Fibroblast of pulmonary artery (primary cell): ENCODE measurements around the gene KIAA2012.

Experiments
- DNase-seq: peaks from one replicate; pipeline ENCODE4 v3.0.0-alpha.2; 2010; ENCODE audit warnings: low read depth
- H3K4me3 ChIP-seq: replicated peaks from 2 replicates; pipeline ENCODE4 v1.5.1; 2011; ENCODE audit warnings: low read depth, mild to moderate bottlenecking, control low read depth, low read length, moderate library complexity
- TF ChIP-seq, protein P1 (sequence below): IDR thresholded peaks from 2 replicates; pipeline ENCODE4 v1.5.1; 2011; ENCODE audit warnings: mild to moderate bottlenecking, control low read depth, low read length, inconsistent platforms; ENCODE audit errors: missing control alignments

The KIAA2012 gene

DNA sequence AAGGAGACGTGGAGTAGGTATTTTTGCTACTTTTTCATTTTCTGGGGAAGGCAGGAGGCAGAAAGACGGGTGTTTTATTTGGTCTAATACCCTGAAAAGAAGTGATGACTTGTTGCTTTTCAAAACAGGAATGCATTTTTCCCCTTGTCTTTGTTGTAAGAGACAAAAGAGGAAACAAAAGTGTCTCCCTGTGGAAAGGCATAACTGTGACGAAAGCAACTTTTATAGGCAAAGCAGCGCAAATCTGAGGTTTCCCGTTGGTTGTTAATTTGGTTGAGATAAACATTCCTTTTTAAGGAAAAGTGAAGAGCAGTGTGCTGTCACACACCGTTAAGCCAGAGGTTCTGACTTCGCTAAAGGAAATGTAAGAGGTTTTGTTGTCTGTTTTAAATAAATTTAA is 36.0 kb upstream of the KIAA2012 start:
- no peak for DNase-seq
- no peak overlapping the region for H3K4me3 ChIP-seq
- TF ChIP-seq, protein P1, sequence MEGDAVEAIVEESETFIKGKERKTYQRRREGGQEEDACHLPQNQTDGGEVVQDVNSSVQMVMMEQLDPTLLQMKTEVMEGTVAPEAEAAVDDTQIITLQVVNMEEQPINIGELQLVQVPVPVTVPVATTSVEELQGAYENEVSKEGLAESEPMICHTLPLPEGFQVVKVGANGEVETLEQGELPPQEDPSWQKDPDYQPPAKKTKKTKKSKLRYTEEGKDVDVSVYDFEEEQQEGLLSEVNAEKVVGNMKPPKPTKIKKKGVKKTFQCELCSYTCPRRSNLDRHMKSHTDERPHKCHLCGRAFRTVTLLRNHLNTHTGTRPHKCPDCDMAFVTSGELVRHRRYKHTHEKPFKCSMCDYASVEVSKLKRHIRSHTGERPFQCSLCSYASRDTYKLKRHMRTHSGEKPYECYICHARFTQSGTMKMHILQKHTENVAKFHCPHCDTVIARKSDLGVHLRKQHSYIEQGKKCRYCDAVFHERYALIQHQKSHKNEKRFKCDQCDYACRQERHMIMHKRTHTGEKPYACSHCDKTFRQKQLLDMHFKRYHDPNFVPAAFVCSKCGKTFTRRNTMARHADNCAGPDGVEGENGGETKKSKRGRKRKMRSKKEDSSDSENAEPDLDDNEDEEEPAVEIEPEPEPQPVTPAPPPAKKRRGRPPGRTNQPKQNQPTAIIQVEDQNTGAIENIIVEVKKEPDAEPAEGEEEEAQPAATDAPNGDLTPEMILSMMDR: no peak

DNA sequence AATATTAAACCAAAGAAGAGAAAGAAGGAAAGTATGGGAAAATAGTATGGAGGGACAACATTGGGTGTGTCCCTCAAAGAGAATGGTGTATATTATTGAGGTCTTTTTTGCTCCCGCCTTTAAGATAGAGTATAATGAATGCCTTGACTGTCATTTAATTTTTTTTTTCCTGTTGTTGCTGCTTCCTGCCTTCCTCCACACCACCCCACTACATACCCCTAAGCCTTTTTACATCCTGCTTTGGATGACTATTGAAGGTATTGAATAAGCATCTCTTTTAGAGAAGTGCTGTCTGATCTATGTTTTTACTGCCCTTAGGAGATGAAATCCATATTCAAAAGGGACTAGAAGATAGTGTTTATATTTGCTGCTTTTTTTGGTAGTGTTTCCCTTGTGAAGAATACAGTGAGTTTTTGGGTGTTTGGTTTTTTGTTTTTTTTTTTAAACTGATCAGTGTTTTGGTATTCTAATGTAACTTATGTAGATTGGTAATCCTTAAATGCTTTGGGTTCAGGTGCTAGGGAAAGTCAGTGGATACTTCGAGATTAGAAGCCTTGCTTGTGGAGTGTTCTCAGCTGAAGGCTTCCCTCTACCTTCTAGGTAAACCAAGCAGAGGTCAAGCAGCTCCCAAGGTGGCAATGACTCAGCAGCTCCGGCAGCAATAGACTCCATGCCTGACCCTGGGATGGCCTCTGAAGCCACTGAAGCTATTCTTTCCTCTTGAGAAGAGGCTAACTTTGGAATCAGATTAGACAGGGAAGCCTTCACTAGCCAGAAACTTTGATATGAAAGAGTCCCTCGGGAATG is 34.4 kb upstream of the KIAA2012 start:
- DNase-seq: no peak
- TF ChIP-seq, protein P1: no peak
- no peak overlapping the region for H3K4me3 ChIP-seq

DNA sequence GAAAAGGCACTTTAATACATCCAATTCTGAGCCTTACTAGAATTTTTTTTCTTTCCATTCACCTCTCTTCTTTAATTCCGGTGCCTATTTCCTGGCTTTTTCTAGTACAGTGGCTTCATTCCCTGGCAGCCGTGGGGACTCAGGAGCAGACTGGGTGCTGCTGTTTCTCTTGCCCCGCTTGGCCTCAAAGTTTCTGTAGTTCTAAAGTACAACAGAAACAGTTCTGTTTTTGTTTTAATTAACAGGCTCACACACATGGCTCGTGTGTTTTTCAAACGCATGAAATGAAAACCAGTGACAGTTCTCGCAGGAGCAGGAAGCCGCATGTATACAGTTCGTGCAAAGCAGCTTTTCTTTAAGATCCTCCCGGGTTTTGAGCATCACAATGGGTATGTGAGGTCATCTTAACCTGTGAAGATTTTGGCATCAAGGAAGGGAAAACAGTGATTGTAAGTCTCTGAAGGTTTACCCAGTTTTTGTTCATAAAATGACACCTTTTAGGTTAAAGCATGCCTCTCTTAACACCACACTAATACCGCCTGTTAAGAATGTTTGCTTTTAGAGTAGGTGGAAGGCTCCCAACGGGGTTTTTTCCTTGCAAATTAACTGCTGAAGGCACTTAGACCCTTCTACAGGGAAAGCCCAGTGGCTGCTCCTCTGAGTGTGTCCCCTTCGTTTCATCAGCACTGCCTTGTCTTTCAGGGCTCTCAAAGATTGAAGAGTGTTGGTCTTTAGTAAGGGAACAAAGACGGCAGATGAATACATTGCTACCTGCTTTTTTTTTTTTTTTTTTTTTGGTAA is 33.6 kb upstream of the KIAA2012 start:
- TF ChIP-seq, protein P1: no peak
- no peak for DNase-seq
- no peak overlapping the region for H3K4me3 ChIP-seq

DNA sequence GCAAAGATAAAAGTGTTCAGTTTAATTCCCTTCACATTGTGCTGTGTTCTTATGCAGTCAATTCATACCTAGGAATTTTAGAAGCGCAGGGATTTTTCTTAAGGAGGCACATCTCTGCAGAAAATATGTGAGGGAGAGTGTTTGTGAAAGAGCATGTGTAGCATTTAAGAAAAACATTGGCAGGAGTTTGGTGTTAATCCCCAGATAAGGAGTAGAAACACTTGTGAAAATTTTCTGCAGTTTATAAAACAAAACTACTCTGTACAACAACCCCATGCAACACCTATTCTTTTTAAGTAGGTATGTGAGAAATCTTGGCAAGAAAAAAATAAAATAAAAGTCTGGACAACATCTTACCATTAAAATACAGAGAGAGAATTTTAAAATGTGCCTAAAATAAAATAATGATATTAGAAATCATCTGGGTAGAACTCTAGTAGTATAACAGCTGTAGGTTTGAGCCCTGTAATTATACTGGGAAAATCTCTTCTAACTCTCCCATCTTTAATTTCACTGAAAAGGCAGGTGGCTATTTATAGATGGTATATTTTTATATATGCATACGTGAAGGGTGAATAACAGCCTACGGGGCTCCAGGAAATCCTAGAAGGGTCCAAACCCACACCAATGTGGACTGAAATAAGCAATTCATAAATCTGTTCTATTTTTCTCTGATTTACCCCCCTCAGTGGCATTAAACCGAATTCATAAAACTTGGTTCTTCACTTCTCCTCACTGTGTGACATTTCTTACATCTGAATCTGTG is 32.8 kb upstream of the KIAA2012 start:
- no peak overlapping the region for H3K4me3 ChIP-seq
- TF ChIP-seq, protein P1: no peak
- DNase-seq: no peak

DNA sequence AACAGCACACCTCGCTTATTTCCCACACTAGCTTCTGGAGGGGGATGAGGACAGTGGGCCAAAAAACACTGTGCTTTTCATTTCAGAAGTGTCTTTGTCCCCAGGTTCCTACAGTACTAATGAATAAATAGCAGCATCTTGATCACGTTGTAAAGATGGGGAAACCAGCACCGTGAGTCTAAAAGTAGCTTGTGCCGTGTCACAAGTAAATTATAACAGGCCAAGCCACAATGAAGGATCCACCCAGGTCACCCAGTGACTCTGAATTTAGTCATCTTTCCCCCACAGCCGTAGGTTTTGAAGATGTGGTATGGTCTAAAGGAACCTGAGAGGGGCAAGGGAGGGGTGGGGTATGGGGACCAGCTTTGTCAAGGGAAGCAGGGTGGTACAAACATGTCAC is 30.6 kb upstream of the KIAA2012 start:
- no peak for DNase-seq
- TF ChIP-seq, protein P1: no peak
- H3K4me3 ChIP-seq: no peak overlapping the region

DNA sequence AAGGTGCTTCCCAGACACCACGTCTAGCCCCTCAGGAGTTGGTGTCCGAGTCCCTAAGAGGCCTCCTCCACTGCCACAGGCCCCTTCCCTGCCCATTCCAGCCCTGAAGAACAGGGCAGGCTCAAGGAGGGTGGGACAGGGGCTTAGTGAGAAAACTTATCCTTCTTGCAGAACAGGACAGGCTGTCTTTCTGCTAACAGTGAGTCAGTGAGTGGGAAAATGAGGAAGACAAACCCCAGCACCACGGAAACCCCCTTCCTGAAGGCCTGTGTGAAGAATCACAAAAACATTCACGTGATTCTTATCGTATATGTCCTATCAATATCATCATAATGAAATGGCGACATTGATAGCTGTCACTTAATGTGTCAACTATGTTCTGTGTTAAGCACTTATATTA is 29.6 kb upstream of the KIAA2012 start:
- no peak for DNase-seq
- TF ChIP-seq, protein P1: no peak
- no peak overlapping the region for H3K4me3 ChIP-seq
